SK-N-SH treated with all-trans-retinoic acid at 6 μM for 48 hours (cell line): ENCODE data around the gene SYTL3.

ENCODE experiments used
- ATAC-seq: fragments of 200-7000 bp; cut with Tn5 transposase; 3 replicates; pipeline ENCODE4 v1.9.1; 2020; ENCODE audit warnings: mild to moderate bottlenecking, moderate library complexity
- ARNTL ChIP-seq: fragments of 450-650 bp; formaldehyde crosslinking; IDR thresholded peaks from 2 replicates; pipeline ENCODE4 v1.5.0; 2020; ENCODE audit warnings: low read depth, mild to moderate bottlenecking, moderate library complexity, borderline replicate concordance
- BACH2 ChIP-seq: fragments of 250-450 bp; sonication (Bioruptor Pico); IDR thresholded peaks from 2 replicates; pipeline ENCODE4 v1.9.0; 2021; ENCODE audit warnings: mild to moderate bottlenecking, borderline replicate concordance
- CSDC2 ChIP-seq: fragments of 250-450 bp; sonication (Bioruptor Pico); IDR thresholded peaks from 2 replicates; pipeline ENCODE4 v1.5.0; 2020; ENCODE audit warnings: mild to moderate bottlenecking, moderate library complexity
- ESRRG ChIP-seq: fragments of 250-450 bp; sonication (Bioruptor Pico); IDR thresholded peaks from 2 replicates; pipeline ENCODE4 v1.6.1; 2021; ENCODE audit warnings: mild to moderate bottlenecking
- ISL1 ChIP-seq: fragments of 250-450 bp; sonication (Bioruptor Pico); IDR thresholded peaks from 2 replicates; pipeline ENCODE4 v2.1.2; 2022; ENCODE audit warnings: mild to moderate bottlenecking, moderate library complexity
- OSR1 ChIP-seq: fragments of 250-450 bp; sonication (Bioruptor Pico); IDR thresholded peaks from 2 replicates; pipeline ENCODE4 v1.8.0; 2022; ENCODE audit warnings: moderate library complexity, mild to moderate bottlenecking, inconsistent platforms
- PATZ1 ChIP-seq: fragments of 250-450 bp; sonication (Bioruptor Pico); IDR thresholded peaks from 2 replicates; pipeline ENCODE4 v1.8.0; 2020; ENCODE audit warnings: mild to moderate bottlenecking, moderate library complexity, borderline replicate concordance
- POU6F1 ChIP-seq: fragments of 250-450 bp; sonication (Bioruptor Pico); IDR thresholded peaks from 2 replicates; pipeline ENCODE4 v1.8.0; 2021; ENCODE audit warnings: low read depth, mild to moderate bottlenecking, moderate library complexity, borderline replicate concordance
- PPARA ChIP-seq: fragments of 250-450 bp; sonication (Bioruptor Pico); IDR thresholded peaks from 2 replicates; pipeline ENCODE4 v1.5.0; 2020; ENCODE audit warnings: mild to moderate bottlenecking, borderline replicate concordance
- RARB ChIP-seq: fragments of 250-450 bp; sonication (Bioruptor Pico); IDR thresholded peaks from 2 replicates; pipeline ENCODE4 v1.8.0; 2021; ENCODE audit warnings: mild to moderate bottlenecking, moderate library complexity
- SNAI2 ChIP-seq: fragments of 250-450 bp; sonication (Bioruptor Pico); IDR thresholded peaks from 2 replicates; pipeline ENCODE4 v1.5.0; 2020; ENCODE audit warnings: mild to moderate bottlenecking, moderate library complexity
- TCF4 ChIP-seq: fragments of 250-450 bp; sonication (Bioruptor Pico); IDR thresholded peaks from 2 replicates; pipeline ENCODE4 v1.8.0; 2021; ENCODE audit warnings: mild to moderate bottlenecking, moderate library complexity, borderline replicate concordance
- TOX ChIP-seq: fragments of 250-450 bp; sonication (Bioruptor Pico); IDR thresholded peaks from 2 replicates; pipeline ENCODE4 v1.8.0; 2021; ENCODE audit warnings: mild to moderate bottlenecking, moderate library complexity, borderline replicate concordance
- ZC3H10 ChIP-seq: fragments of 250-450 bp; sonication (Bioruptor Pico); IDR thresholded peaks from 2 replicates; pipeline ENCODE4 v1.5.1; 2021; ENCODE audit warnings: mild to moderate bottlenecking, moderate library complexity
- ZFP3 ChIP-seq: fragments of 250-450 bp; sonication (Bioruptor Pico); IDR thresholded peaks from 2 replicates; pipeline ENCODE4 v1.5.0; 2020; ENCODE audit warnings: mild to moderate bottlenecking, moderate library complexity
- ZFP30 ChIP-seq: fragments of 450-650 bp; formaldehyde crosslinking; IDR thresholded peaks from 2 replicates; pipeline ENCODE4 v1.5.0; 2022; ENCODE audit warnings: mild to moderate bottlenecking, moderate library complexity
- ZNF70 ChIP-seq: fragments of 450-650 bp; formaldehyde crosslinking; IDR thresholded peaks from 2 replicates; pipeline ENCODE4 v1.5.0; 2020; ENCODE audit warnings: mild to moderate bottlenecking, moderate library complexity
- ZNF8 ChIP-seq: fragments of 450-650 bp; formaldehyde crosslinking; IDR thresholded peaks from 2 replicates; pipeline ENCODE4 v1.5.0; 2020; ENCODE audit warnings: mild to moderate bottlenecking, moderate library complexity
- TF ChIP-seq, protein P1 (sequence below): fragments of 250-450 bp; sonication (Bioruptor Pico); IDR thresholded peaks from 2 replicates; pipeline ENCODE4 v1.5.1; 2020; ENCODE audit warnings: low read depth, mild to moderate bottlenecking, moderate library complexity
- TF ChIP-seq, protein P2 (sequence below): fragments of 250-450 bp; sonication (Bioruptor Pico); IDR thresholded peaks from 2 replicates; pipeline ENCODE4 v1.5.0; 2020; ENCODE audit warnings: mild to moderate bottlenecking, moderate library complexity
- TF ChIP-seq, protein P3 (sequence below): fragments of 250-450 bp; sonication (Bioruptor Pico); IDR thresholded peaks from 2 replicates; pipeline ENCODE4 v1.5.1; 2021; ENCODE audit warnings: mild to moderate bottlenecking, moderate library complexity

The SYTL3 gene

DNA sequence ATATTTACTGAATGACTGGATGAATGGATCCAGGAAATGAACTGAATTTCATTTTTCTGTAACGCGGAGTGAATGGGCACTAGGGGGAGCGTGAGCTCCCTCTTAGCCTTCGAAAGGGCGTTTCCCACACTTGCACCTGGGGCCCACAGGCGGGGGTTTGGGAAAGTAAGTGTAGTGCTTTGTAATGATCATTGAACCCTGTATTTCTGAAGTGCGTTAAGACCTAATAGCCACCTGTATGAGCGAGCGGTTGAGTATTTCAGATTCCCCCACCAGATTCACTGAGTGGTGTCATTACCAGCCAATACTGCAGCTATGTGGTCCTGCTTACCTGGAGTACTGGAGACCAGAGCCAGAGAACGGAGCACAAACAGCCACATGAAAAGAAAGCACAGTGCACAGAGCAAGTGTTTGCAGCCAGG lies 10.5 kb downstream of the SYTL3 start:
- ATAC-seq = peak; percentile 40; the same call in 2 of the 3 replicates
- TF ChIP-seq ISL1 (CRISPR knock-in tag) (no peak), ZNF8 (no peak), CSDC2 (CRISPR knock-in tag) (no peak), TCF4 (CRISPR knock-in tag) (no peak), POU6F1 (CRISPR knock-in tag) (no peak), OSR1 (CRISPR knock-in tag) (no peak), PPARA (CRISPR knock-in tag) (no peak), ARNTL (no peak), TOX (no peak), ESRRG (CRISPR knock-in tag) (no peak), SNAI2 (CRISPR knock-in tag) (no peak), ZFP30 (CRISPR knock-in tag) (no peak), ZNF70 (CRISPR knock-in tag) (no peak), ZC3H10 (CRISPR knock-in tag) (no peak), BACH2 (CRISPR knock-in tag) (no peak)
- TF ChIP-seq, protein P1, sequence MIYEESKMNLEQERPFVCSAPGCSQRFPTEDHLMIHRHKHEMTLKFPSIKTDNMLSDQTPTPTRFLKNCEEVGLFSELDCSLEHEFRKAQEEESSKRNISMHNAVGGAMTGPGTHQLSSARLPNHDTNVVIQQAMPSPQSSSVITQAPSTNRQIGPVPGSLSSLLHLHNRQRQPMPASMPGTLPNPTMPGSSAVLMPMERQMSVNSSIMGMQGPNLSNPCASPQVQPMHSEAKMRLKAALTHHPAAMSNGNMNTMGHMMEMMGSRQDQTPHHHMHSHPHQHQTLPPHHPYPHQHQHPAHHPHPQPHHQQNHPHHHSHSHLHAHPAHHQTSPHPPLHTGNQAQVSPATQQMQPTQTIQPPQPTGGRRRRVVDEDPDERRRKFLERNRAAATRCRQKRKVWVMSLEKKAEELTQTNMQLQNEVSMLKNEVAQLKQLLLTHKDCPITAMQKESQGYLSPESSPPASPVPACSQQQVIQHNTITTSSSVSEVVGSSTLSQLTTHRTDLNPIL = no peak
- TF ChIP-seq, protein P2, sequence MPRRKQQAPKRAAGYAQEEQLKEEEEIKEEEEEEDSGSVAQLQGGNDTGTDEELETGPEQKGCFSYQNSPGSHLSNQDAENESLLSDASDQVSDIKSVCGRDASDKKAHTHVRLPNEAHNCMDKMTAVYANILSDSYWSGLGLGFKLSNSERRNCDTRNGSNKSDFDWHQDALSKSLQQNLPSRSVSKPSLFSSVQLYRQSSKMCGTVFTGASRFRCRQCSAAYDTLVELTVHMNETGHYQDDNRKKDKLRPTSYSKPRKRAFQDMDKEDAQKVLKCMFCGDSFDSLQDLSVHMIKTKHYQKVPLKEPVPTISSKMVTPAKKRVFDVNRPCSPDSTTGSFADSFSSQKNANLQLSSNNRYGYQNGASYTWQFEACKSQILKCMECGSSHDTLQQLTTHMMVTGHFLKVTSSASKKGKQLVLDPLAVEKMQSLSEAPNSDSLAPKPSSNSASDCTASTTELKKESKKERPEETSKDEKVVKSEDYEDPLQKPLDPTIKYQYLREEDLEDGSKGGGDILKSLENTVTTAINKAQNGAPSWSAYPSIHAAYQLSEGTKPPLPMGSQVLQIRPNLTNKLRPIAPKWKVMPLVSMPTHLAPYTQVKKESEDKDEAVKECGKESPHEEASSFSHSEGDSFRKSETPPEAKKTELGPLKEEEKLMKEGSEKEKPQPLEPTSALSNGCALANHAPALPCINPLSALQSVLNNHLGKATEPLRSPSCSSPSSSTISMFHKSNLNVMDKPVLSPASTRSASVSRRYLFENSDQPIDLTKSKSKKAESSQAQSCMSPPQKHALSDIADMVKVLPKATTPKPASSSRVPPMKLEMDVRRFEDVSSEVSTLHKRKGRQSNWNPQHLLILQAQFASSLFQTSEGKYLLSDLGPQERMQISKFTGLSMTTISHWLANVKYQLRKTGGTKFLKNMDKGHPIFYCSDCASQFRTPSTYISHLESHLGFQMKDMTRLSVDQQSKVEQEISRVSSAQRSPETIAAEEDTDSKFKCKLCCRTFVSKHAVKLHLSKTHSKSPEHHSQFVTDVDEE (CRISPR knock-in tag) = no peak
- TF ChIP-seq, protein P3, sequence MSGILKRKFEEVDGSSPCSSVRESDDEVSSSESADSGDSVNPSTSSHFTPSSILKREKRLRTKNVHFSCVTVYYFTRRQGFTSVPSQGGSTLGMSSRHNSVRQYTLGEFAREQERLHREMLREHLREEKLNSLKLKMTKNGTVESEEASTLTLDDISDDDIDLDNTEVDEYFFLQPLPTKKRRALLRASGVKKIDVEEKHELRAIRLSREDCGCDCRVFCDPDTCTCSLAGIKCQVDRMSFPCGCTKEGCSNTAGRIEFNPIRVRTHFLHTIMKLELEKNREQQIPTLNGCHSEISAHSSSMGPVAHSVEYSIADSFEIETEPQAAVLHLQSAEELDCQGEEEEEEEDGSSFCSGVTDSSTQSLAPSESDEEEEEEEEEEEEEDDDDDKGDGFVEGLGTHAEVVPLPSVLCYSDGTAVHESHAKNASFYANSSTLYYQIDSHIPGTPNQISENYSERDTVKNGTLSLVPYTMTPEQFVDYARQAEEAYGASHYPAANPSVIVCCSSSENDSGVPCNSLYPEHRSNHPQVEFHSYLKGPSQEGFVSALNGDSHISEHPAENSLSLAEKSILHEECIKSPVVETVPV = no peak

DNA sequence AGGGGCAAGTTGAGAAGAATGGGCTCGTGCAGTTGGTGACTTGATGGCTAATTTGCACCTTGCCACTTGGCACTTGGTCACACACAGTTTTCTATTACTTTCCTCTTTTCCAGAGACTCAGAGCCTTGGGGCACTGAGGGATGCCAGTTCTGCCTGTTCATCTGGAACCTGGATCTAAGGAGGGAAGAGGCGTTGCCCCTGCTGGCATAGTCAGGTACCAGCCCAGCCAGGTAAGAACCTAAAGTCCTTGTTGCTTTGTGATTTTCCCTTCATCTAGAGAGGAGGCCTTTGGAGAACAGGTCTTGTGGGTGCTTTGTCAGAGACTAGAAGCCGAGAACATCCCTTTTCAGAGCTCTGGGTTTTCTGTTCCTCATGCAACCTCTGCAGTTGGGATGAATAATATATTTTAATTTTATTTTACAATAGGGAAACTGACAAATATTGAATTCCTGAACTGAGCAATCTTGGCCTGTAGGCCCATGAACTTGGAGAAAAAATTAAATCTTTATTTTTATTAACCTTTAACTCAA lies 11.4 kb downstream of the SYTL3 start:
- ATAC-seq = no peak
- TF ChIP-seq OSR1 (CRISPR knock-in tag) (no peak), POU6F1 (CRISPR knock-in tag) (no peak), ZC3H10 (CRISPR knock-in tag) (no peak), ZNF70 (CRISPR knock-in tag) (no peak), ZFP3 (CRISPR knock-in tag) (no peak), ISL1 (CRISPR knock-in tag) (no peak), CSDC2 (CRISPR knock-in tag) (no peak), PATZ1 (CRISPR knock-in tag) (no peak), BACH2 (CRISPR knock-in tag) (no peak), RARB (CRISPR knock-in tag) (no peak), PPARA (CRISPR knock-in tag) (no peak), TCF4 (CRISPR knock-in tag) (no peak), TOX (no peak), ARNTL (no peak)
- TF ChIP-seq, protein P2 (CRISPR knock-in tag) = no peak
- TF ChIP-seq, protein P3 = no peak
- TF ChIP-seq, protein P1 = no peak
